Measurements from ENCODE around the gene AMDHD2.

GRCh38 chr16:2508722-2509400 lies 11.3 kb upstream of the AMDHD2 start:
- TF ChIP-seq CTCF (IDR thresholded peaks at IDR 0.05) (no peak), EP300 (IDR thresholded peaks at IDR 0.05) (no peak), POLR2AphosphoS5 (IDR thresholded peaks at IDR 0.05) (no peak), POLR2A (IDR thresholded peaks at IDR 0.05; ENCODE audit: low read depth) (no peak)
